Suprapubic skin (tissue), 4 donors: ENCODE data around the gene RPP25L. TPM values are rescaled to one million over a fixed set of nuclear protein-coding genes. Genes with fewer than 3 reads are reported as not detected.
"Not testable (repeated sequence)": the region's sequence is repeated elsewhere in the genome, so short reads cannot be mapped to it uniquely, and the experiment has no call there.

ENCODE experiments used
- DNase-seq, 2 donors: peaks; one replicate each; pipeline ENCODE4 v3.0.0-alpha.2; 2019; ENCODE audit warnings: low spot score in 2 of 2
- H3K27ac ChIP-seq: fragments of 200-600 bp; sonication (generic); one replicate; pipeline ENCODE4 v1.5.1; 2019
- H3K27me3 ChIP-seq: fragments of 200-600 bp; sonication (generic); one replicate; pipeline ENCODE4 v1.5.1; 2019
- H3K36me3 ChIP-seq: fragments of 200-600 bp; sonication (generic); one replicate; pipeline ENCODE4 v1.5.1; 2019
- H3K4me1 ChIP-seq: fragments of 200-600 bp; sonication (generic); one replicate; pipeline ENCODE4 v1.5.1; 2019
- H3K4me3 ChIP-seq: fragments of 200-600 bp; sonication (generic); one replicate; pipeline ENCODE4 v1.5.1; 2019; ENCODE audit warnings: mild to moderate bottlenecking
- H3K9me3 ChIP-seq: fragments of 200-600 bp; sonication (generic); one replicate; pipeline ENCODE4 v1.5.1; 2019
- EP300 ChIP-seq: sonication (generic); formaldehyde crosslinking; IDR thresholded peaks from one replicate; pipeline ENCODE4 v1.6.1; 2017; ENCODE audit warnings: antibody characterized with exemption
- POLR2A ChIP-seq, 2 donors: fragments of 450-650 bp; IDR thresholded peaks; one replicate each; pipeline ENCODE4 v1.6.1; 2017; ENCODE audit warnings: antibody characterized with exemption in 2 of 2, mild to moderate bottlenecking in 2 of 2, moderate library complexity in 2 of 2
- POLR2AphosphoS5 ChIP-seq, 3 donors: sonication (generic); formaldehyde crosslinking; IDR thresholded peaks; one replicate each; pipeline ENCODE4 v1.6.1; 2017; ENCODE audit warnings: antibody characterized with exemption in 3 of 3
- WGBS: methylation state at CpG from one replicate; pipeline ENCODE4 v1.1.5; 2018; 5-methylcytosine and 5-hydroxymethylcytosine counted together
- total RNA-seq, 4 donors: library from RNA; depleted of rRNA; stranded (reverse); fragments of >200 nt; gene quantifications; one replicate each; pipeline ENCODE4 v1.1.0, GENCODE V29; 2016
- TF ChIP-seq, protein P1 (sequence below), 2 donors: fragments of 200-600 bp in 1 of 2; fragments of 450-650 bp in 1 of 2; sonication (generic) in 1 of 2; IDR thresholded peaks; one replicate each; pipeline ENCODE4 v1.5.1; 2016 to 2019; ENCODE audit warnings: antibody characterized with exemption in 2 of 2, mild to moderate bottlenecking in 1 of 2, moderate library complexity in 1 of 2

The RPP25L gene
- total RNA-seq, 4 donors from 2014 or later = 20.3 to 50.4 (median 25.1) TPM

DNA sequence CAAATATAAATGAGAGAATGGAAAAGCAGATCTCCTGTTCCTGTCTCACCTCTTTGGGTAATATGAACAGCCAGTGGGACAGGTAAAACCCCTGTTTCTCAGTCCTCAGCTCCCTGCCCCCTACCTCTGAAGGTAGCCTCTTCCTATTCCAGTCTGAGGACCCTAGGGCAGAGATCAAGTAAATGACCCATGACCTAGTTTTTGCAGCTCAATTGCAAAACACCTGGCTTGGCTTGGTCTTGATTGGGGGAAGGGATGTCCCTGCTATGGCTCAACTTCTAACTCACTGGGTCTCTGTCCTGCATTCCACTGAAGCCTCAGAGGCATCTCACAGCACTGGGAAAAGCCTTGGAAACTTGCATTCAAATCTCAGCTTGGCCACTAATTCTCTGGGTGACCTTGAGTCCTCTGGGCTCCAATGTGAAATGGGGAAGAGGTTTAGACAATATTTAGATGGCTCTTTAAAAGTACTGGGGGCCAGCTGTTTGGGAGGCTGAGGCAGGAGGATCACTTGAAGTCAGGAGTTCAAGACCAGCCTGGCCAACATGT lies 32.9 kb upstream of the RPP25L start:
- H3K36me3 ChIP-seq = peaks cover 17% of the 10 kb centered on the region
- DNase-seq = no peak
- TF ChIP-seq EP300 = no peak
- TF ChIP-seq, protein P1, sequence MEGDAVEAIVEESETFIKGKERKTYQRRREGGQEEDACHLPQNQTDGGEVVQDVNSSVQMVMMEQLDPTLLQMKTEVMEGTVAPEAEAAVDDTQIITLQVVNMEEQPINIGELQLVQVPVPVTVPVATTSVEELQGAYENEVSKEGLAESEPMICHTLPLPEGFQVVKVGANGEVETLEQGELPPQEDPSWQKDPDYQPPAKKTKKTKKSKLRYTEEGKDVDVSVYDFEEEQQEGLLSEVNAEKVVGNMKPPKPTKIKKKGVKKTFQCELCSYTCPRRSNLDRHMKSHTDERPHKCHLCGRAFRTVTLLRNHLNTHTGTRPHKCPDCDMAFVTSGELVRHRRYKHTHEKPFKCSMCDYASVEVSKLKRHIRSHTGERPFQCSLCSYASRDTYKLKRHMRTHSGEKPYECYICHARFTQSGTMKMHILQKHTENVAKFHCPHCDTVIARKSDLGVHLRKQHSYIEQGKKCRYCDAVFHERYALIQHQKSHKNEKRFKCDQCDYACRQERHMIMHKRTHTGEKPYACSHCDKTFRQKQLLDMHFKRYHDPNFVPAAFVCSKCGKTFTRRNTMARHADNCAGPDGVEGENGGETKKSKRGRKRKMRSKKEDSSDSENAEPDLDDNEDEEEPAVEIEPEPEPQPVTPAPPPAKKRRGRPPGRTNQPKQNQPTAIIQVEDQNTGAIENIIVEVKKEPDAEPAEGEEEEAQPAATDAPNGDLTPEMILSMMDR (IDR thresholded peaks at IDR 0.05) = no peak
- no peak for TF ChIP-seq POLR2AphosphoS5 (IDR thresholded peaks at IDR 0.05)
- no peak for TF ChIP-seq POLR2A (IDR thresholded peaks at IDR 0.05)
- no peaks in the 10 kb centered on the region for H3K27me3 ChIP-seq
- H3K4me1 ChIP-seq = peaks cover 28% of the 10 kb centered on the region
- no peaks in the 10 kb centered on the region for H3K9me3 ChIP-seq
- no peak overlapping the region for H3K4me3 ChIP-seq
- H3K27ac ChIP-seq = no peak overlapping the region

GRCh38 chr9:34642679-34643078 lies 30.8 kb upstream of the RPP25L start:
- no peaks in the 10 kb centered on the region for H3K27me3 ChIP-seq
- no peak for DNase-seq
- no peak overlapping the region for H3K4me3 ChIP-seq
- TF ChIP-seq EP300 (no peak), POLR2AphosphoS5 (IDR thresholded peaks at IDR 0.05) (no peak), POLR2A (IDR thresholded peaks at IDR 0.05) (no peak)
- WGBS = 94% methylated on average over 1 of the region's 1 CpG
- H3K27ac ChIP-seq = no peak overlapping the region
- no peaks in the 10 kb centered on the region for H3K9me3 ChIP-seq
- H3K4me1 ChIP-seq = peaks cover 27% of the 10 kb centered on the region
- H3K36me3 ChIP-seq = no peaks in the 10 kb centered on the region

GRCh38 chr9:34639322-34639721 lies 27.4 kb upstream of the RPP25L start:
- H3K27ac ChIP-seq, H3K9me3 ChIP-seq, H3K36me3 ChIP-seq, DNase-seq, H3K4me3 ChIP-seq, H3K27me3 ChIP-seq: not testable (repeated sequence)
- peaks cover 27% of the 10 kb centered on the region for H3K4me1 ChIP-seq
- 85% methylated on average over 8 of the region's 8 CpGs for WGBS

- DNase-seq = no peak
- Histone ChIP-seq H3K9me3 (no peaks in the 10 kb centered on the region), H3K4me1 (peaks cover 33% of the 10 kb centered on the region), H3K27me3 (no peaks in the 10 kb centered on the region), H3K4me3 (peak overlapping the region; percentile 70), H3K27ac (peak overlapping the region; percentile 87), H3K36me3 (peaks cover 2% of the 10 kb centered on the region)
- 25% methylated on average over 4 of the region's 7 CpGs for WGBS
- TF ChIP-seq, protein P1 (IDR thresholded peaks at IDR 0.05) = no peak
- TF ChIP-seq POLR2AphosphoS5 (IDR thresholded peaks at IDR 0.05) = no peak
- TF ChIP-seq POLR2A (IDR thresholded peaks at IDR 0.05) = no peak
- TF ChIP-seq EP300 = no peak
These were observed 26.2 kb upstream of the RPP25L start for GRCh38 chr9:34638138-34638445.

DNA sequence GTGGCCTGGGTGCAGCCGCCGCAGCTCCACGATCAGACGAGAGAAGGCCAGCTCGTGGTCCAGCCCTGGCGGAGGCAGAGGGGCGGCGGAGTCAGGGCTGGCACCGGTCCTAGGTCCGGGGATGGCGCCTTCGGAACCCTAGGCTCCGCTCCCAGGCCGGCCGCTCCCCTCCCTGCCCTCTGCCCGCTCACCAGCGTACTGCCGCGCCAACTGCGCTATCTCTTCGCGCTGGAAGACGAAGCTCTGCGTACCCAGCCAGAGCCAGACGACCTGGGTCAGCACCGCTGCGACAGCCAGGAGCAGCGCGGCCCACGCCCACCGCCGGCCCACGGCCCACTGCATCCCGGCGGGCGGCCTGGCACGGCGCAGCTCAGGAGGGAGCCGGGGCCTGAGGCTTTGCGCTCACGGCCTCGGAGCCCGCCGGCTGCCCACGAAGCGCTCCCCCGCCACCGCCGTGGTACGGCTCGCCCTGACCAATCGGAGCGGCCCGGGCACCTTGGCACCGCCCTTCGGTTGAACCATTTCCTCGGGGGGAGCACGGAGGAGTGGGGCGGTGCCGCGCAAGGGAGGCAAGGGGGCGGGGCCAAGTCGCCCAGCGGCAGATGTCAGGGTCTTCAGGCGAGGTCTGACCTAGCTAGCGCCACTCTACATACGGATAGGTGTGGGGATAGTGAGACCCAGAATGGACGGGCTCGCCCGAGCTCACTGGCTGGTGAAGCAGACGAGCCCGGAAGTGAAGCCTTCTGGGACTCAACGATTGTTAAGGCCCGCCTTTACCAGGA lies 25.6 kb upstream of the RPP25L start, which contains the start of gene SIGMAR1:
Gene SIGMAR1 (minus strand): TSS at position 432 of the 782 bp plus-strand sequence. CDS start 90 bp downstream, at position 342.
- Histone ChIP-seq H3K4me1 (peaks cover 33% of the 10 kb centered on the region), H3K4me3 (peak within 1 kb of the TSS; percentile 70), H3K36me3 (peaks cover 2% of the 10 kb centered on the region), H3K9me3 (no peaks in the 10 kb centered on the region), H3K27me3 (no peaks in the 10 kb centered on the region), H3K27ac (peak within 1 kb of the TSS; percentile 87)
- peak; percentile 96 to 97 for DNase-seq
- TF ChIP-seq POLR2AphosphoS5 (IDR thresholded peaks at IDR 0.05) (peak in 2 of 3 donors; percentile 62 to 70), POLR2A (IDR thresholded peaks at IDR 0.05) (no peak)
- WGBS = no CpG with 5 or more reads among the region's 74 CpGs

GRCh38 chr9:34636791-34637355 lies 25.0 kb upstream of the RPP25L start:
- H3K36me3 ChIP-seq = peaks cover 2% of the 10 kb centered on the region
- WGBS = 4% methylated on average over 3 of the region's 23 CpGs
- peak overlapping the region; percentile 70 for H3K4me3 ChIP-seq
- peak overlapping the region; percentile 87 for H3K27ac ChIP-seq
- no peaks in the 10 kb centered on the region for H3K27me3 ChIP-seq
- DNase-seq = no peak
- TF ChIP-seq, protein P1 (IDR thresholded peaks at IDR 0.05) = no peak
- no peak for TF ChIP-seq EP300
- no peak for TF ChIP-seq POLR2AphosphoS5 (IDR thresholded peaks at IDR 0.05)
- no peak for TF ChIP-seq POLR2A (IDR thresholded peaks at IDR 0.05)
- H3K4me1 ChIP-seq = peaks cover 33% of the 10 kb centered on the region
- no peaks in the 10 kb centered on the region for H3K9me3 ChIP-seq
